Activated T-cell treated with anti-CD3 and anti-CD28 coated beads, Interleukin-2, amount 50 U/mL, for 1 hour (primary cell): Measurements from ENCODE around the gene CD40.
"Not testable (repeated sequence)": the region's sequence is repeated elsewhere in the genome, so short reads cannot be mapped to it uniquely, and the experiment has no call there.

Experiments used
- DNase-seq: peaks from one replicate; pipeline ENCODE4 v3.0.0-alpha.2; 2020

CD40 gene

GRCh38 chr20:46099491-46100287 lies 18.4 kb upstream of the CD40 start:
- no peak for DNase-seq

GRCh38 chr20:46100444-46100843 lies 17.7 kb upstream of the CD40 start:
- not testable (repeated sequence) for DNase-seq

- DNase-seq, result no peak
Measured at GRCh38 chr20:46100988-46101387, 17.1 kb upstream of the CD40 start.

- DNase-seq, result no peak
Measured at GRCh38 chr20:46101957-46102356, 16.2 kb upstream of the CD40 start.

- no peak for DNase-seq
Measured at GRCh38 chr20:46102940-46103339, 15.2 kb upstream of the CD40 start.

GRCh38 chr20:46104262-46104661 lies 13.9 kb upstream of the CD40 start:
- DNase-seq, result no peak

GRCh38 chr20:46107061-46107460 lies 11.1 kb upstream of the CD40 start:
- no peak for DNase-seq

GRCh38 chr20:46108435-46108841 lies 9.7 kb upstream of the CD40 start:
- no peak for DNase-seq

- DNase-seq, result no peak
Measured at GRCh38 chr20:46108976-46109375, 9.1 kb upstream of the CD40 start.

GRCh38 chr20:46111028-46111835 lies 6.9 kb upstream of the CD40 start:
- DNase-seq, result no peak

- no peak for DNase-seq
Measured at GRCh38 chr20:46111836-46112212, 6.3 kb upstream of the CD40 start.

GRCh38 chr20:46112430-46113112 lies 5.5 kb upstream of the CD40 start:
- DNase-seq, result no peak

GRCh38 chr20:46113113-46113470 lies 5.0 kb upstream of the CD40 start:
- DNase-seq, result no peak

- no peak for DNase-seq
Measured at GRCh38 chr20:46114449-46114848, 3.7 kb upstream of the CD40 start.

- no peak for DNase-seq
Measured at GRCh38 chr20:46118481-46119020, 437 bp downstream of the CD40 start.

- no peak for DNase-seq
Measured at GRCh38 chr20:46119028-46119546, 973 bp downstream of the CD40 start.

GRCh38 chr20:46119547-46119946 lies 1.4 kb downstream of the CD40 start:
- no peak for DNase-seq

GRCh38 chr20:46120136-46120535 lies 2.0 kb downstream of the CD40 start:
- DNase-seq, result no peak

- no peak for DNase-seq
Measured at GRCh38 chr20:46121184-46121930, 3.2 kb downstream of the CD40 start.

GRCh38 chr20:46122071-46122470 lies 4.0 kb downstream of the CD40 start:
- no peak for DNase-seq

GRCh38 chr20:46122516-46123481 lies 4.7 kb downstream of the CD40 start:
- DNase-seq, result no peak
